WERI-Rb-1 (cell line): Measurements from ENCODE around the gene PRM3.
"Not testable (repeated sequence)": the region's sequence is repeated elsewhere in the genome, so short reads cannot be mapped to it uniquely, and the experiment has no call there.

Experiments used
- DNase-seq: peaks from one replicate; pipeline ENCODE4 v3.0.0-alpha.2; 2020
- H3K27ac ChIP-seq: fragments of 250-450 bp; sonication (Bioruptor Pico); 2 replicates; pipeline ENCODE4 v1.5.1; 2020; ENCODE audit warnings: mild to moderate bottlenecking, moderate library complexity
- H3K27me3 ChIP-seq: fragments of 250-450 bp; sonication (Bioruptor Pico); 2 replicates; pipeline ENCODE4 v1.5.1; 2021; ENCODE audit warnings: mild to moderate bottlenecking, low read depth, moderate library complexity; ENCODE audit not compliant: insufficient read depth, severe bottlenecking
- H3K36me3 ChIP-seq: fragments of 250-450 bp; sonication (Bioruptor Pico); 2 replicates; pipeline ENCODE4 v1.5.1; 2020; ENCODE audit warnings: mild to moderate bottlenecking, moderate library complexity
- H3K4me3 ChIP-seq: 2 replicates; pipeline ENCODE4 v1.5.1; 2011; ENCODE audit warnings: low read depth, mild to moderate bottlenecking, control low read depth, low read length
- H3K9me3 ChIP-seq: fragments of 250-450 bp; sonication (Bioruptor Pico); 2 replicates; pipeline ENCODE4 v1.5.1; 2021; ENCODE audit warnings: mild to moderate bottlenecking, moderate library complexity; ENCODE audit not compliant: severe bottlenecking
- CTCF ChIP-seq: IDR thresholded peaks from 2 replicates; pipeline ENCODE4 v1.5.1; 2011; ENCODE audit warnings: low read depth, mild to moderate bottlenecking, control low read depth, inconsistent platforms, low read length

Gene PRM3

GRCh38 chr16:11301645-11302501 lies 28.4 kb upstream of the PRM3 start:
- TF ChIP-seq CTCF, result no peak
- H3K4me3 ChIP-seq, result no peak overlapping the region
- H3K9me3 ChIP-seq, result no peaks in the 10 kb centered on the region
- H3K27me3 ChIP-seq, result no peaks in the 10 kb centered on the region
- H3K36me3 ChIP-seq, result no peaks in the 10 kb centered on the region
- H3K27ac ChIP-seq, result no peak overlapping the region
- DNase-seq, result no peak

GRCh38 chr16:11300560-11300892 lies 27.1 kb upstream of the PRM3 start:
- no peak for DNase-seq
- H3K36me3 ChIP-seq, result no peaks in the 10 kb centered on the region
- no peak overlapping the region for H3K4me3 ChIP-seq
- no peaks in the 10 kb centered on the region for H3K27me3 ChIP-seq
- H3K27ac ChIP-seq, result no peak overlapping the region
- no peaks in the 10 kb centered on the region for H3K9me3 ChIP-seq
- TF ChIP-seq CTCF, result no peak

- Histone ChIP-seq H3K4me3 (no peak overlapping the region), H3K27ac (no peak overlapping the region), H3K27me3 (no peaks in the 10 kb centered on the region), H3K36me3 (no peaks in the 10 kb centered on the region), H3K9me3 (no peaks in the 10 kb centered on the region)
- no peak for TF ChIP-seq CTCF
- no peak for DNase-seq
Observed at GRCh38 chr16:11299865-11300559, 26.6 kb upstream of the PRM3 start.

- H3K36me3 ChIP-seq, H3K27ac ChIP-seq, DNase-seq, H3K9me3 ChIP-seq, H3K27me3 ChIP-seq, H3K4me3 ChIP-seq: not testable (repeated sequence)
Observed at GRCh38 chr16:11298950-11299547, 25.6 kb upstream of the PRM3 start.

- Histone ChIP-seq H3K27me3 (no peaks in the 10 kb centered on the region), H3K9me3 (no peaks in the 10 kb centered on the region), H3K36me3 (no peaks in the 10 kb centered on the region), H3K27ac (no peak overlapping the region), H3K4me3 (no peak overlapping the region)
- DNase-seq, result no peak
- no peak for TF ChIP-seq CTCF
Observed at GRCh38 chr16:11298143-11298900, 24.9 kb upstream of the PRM3 start.
